Superior temporal gyrus (tissue), 1 donor: ENCODE results near the gene ETS2.

Experiments
- DNase-seq: peaks from one replicate; pipeline ENCODE4 v3.0.0-alpha.2; 2016; ENCODE audit errors: extremely low spot score

The ETS2 gene

DNA sequence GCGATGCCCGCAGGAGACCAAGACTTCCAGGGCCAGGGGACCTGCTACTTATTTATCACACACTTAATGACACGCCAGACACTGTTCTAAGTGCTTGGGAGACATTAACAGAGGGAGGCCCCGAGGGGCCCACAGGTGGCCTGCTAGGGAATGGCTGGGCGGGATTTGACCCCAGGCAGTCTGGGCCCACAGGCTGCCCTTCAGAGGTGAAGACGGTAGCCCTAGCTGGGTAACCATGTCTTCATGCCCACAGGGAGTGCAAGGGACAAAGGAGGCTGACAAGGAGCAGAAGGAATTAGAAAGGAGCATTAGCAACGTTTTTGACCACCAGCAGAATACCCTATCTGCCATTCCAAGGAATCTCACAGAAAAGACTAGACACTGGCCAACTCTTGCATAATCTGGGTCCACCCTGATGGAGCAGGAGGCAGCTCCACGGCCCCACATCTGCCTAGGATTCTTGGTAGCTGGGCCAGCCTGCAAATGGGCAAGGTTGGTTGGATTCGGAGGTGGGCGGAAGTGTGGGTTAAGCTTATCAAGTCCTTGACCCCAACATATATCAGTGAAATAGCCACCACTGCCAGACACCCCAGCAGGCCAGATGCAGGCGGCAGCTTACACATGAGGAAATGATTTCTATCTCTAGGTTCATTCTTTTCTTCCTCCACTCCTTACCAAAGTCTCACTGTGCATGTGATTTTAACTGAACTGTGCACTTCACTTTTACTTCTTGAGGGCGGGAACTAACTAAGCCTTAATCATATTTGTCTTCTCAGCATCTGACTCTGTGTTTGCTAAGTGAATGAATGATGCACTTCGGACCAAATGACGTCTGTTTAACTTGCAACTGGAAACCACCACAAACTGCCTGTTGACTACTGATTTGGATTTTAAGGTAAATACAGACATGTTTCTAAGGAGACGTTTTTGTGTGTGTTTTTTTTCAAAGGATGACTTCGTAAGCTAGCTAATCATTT, 3.4 kb upstream of the ETS2 start:
- DNase-seq = no peak

DNA sequence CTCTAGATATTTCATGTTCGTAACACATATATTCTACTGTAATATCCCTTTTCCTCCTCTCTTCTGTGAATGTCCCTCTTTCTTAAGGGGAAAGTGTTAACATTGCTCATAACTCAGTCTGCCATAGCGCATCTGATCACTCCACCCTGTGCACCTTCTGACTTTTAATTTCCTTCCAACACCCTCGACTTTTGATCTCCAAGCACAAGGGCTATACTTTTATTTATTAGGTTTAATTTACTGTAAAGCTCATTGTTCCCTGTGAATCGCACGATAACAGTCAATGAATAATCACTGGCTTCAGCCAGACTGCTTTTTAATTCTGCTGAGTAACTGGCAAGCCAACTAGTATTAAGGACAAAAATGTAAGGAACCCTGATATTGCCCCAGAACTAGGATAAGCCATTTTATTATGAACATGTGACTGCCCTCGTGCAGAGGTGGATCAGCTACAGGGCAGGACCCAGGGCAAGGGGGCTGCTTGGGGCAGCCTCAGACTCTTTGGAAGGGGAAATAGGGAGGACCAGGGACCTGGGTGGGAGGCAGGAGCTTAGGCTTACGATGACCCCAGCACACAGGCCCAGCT, 2.6 kb upstream of the ETS2 start:
- DNase-seq = no peak

DNA sequence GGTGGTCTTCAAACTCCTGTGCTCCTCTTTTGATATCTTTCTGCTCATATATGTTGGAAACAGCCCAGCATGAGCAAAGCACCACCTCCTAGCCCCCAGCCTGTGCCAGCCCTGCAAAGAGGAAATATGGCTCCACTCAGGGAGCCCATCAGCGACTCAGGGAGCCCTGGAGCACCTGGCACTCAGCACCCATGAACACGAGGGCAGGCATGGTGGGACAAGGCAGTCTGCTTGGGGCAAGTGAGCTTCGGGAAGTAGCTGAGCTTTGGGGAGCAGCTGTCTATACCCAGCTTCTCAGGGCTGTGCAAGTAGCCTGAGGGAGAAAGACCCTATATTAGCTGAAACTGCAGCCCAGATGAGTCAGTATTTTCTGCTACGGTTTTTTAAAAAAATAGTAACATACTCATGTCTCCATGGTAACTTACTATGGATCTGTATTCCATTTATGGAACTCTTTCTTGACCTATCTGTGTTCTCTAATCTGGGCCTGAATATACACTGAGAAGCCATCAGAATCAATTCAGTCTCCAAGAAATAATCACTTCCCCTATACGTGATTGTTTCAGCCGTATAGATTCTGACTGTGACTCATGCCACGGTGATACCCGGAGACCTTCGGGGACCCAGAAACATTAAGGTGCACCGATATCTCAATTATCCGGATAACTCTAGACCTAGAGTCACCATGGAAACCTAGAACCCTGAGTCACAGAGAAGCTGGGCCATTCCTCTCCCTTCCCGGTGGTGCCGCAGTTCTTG, 1.5 kb upstream of the ETS2 start:
- DNase-seq = peak; percentile 38

DNA sequence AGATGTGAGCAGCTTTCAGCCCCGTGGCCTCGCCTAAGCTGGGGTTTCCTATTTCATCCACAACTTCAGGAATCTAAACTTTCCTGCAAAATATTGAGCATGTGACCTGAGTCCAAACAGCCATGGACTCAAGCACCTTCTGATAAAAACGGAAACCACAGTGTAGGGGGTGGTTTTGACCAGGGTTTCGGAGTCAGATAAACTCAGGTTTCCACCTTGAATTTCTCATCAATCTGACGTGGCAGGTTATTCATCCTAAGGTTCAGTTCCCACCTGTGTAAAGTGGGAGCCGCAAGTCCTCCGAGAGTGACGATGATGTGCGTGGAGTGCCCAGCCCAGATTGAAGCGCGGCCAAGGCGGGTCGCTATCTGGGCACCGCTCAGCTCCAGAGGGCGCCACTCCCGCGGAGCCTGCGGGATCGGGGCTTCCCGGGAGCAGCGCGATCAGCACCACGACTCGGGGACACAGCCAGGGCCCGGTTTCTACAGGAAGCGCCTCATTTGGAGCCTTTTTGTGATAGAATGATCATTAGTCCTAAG, 871 bp upstream of the ETS2 start:
- DNase-seq = peak; percentile 58

DNA sequence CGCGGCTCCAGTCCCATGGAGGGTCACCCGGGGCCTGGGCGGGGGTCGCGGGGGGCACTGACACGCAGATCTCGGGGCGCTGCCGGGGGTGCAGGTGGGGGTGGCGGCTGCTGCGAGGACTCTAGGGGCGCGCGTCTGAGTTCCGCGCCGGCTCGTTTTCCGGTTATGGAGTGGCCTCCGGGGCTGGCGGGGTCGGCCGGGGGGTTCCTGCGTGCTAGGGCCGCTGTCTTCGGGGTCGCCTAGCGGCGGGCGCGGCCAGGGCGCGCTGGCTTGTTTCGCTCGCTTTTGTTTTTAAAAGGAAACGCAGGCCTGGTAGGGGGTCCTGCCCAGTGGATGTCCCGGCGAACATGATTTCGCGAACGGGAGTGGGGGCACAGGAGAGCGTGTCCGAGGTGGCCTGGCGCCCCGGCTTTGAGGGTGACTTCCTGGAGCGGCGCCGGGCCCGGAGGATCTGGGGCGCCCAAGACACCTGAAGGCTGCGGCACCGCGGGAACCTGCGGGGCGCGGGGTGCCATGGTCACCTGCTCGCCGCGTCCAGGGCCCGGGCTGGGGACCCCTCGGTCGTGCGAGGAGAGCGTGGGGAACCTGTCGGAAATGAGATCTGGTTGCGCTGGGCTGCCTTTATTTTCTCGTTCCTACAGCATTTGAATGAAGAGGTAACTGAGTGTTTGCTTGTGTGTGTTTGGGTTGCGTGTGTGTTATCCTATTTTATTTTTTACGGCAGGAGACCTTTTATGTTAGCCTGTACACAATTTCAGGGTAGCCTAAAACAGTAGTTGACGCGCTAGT, 618 bp downstream of the ETS2 start:
- no peak for DNase-seq

DNA sequence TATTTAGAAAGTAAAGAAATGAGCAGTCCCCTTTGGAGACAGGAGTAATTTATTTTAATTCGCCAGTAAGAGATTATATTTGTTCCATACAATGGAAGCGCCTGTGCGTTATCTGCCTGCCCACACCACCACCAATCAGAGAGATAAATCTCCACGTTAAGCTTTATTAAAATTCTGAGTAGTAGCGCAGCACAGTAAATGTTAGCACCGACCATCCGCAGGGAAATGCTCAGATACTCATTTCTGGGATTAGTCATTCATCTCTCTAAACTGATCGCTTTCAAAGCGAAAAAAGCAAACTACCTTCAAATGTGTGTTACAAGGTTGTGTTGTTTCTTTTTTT, 1.2 kb downstream of the ETS2 start:
- DNase-seq = no peak

DNA sequence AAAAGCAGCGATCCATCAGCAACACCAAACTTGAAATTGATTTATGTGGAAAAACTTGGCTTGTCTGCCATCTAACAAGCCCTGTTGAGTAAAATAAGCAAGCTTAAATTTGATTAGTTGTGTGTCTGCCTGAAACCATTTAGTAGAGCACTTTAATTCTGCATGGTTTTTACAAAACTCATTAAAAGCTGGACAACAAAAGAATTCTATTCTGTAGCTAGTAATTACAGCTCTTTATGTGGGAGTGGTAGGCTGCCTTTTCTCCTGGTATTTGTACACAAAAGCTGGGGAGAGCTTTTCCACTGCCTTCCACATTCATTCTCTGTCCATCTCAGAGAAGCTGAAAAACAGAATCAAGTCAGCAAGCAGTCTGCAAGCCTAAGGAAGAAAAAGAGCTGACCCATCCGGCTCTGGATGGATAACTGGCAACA, 1.7 kb downstream of the ETS2 start:
- peak; percentile 49 for DNase-seq

DNA sequence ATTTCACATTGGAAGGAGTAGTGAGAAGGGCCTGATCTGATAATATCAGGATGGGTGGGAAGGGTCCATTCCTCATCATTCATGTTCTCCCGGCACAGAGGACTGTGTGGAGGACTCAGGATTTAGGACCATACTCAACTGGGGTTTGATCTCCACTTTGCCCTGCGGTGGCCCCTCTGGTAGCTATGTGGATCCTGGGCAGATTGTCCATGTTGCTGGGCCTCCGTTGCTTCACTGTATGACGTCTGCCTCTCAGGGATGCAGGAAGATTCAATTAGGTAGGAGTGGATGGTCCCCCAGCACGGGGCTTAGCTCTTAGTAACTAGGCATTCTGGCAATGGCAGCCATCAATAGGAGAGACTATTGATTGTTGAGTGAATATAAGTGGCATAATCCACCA, 2.3 kb downstream of the ETS2 start:
- no peak for DNase-seq

DNA sequence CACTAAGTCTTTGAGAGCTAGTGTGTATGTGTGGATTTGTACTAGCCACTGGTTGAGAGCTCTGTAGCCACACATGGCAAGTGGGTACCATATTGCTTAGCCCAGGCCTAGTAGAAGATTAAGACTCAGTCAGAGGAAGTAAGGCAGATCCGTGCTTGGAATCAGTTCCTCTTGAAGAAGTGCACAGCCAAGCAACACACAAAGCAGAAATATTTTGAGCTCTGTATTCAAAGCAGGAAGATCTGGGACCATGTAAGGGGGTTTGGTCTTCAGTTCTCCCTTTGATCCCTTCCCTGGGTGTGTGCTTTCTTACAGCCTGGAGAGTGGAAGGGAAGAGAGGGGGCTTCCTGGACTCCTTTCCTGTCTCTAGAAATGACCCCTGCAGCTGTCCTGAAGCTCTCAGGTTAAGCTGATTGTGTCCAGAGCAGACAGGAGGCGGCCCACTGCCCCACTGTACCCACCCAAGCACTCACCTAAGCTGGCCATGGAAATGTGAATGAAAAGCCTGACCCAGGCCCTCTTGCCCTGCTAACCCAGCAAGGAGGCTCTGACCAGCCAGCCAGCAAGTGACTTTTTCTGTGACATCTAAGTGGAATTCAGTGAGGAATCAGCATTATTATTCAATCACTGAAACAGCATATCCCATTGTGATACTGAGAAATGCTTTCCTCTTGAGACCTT, 3.6 kb downstream of the ETS2 start:
- DNase-seq = peak; percentile 24

DNA sequence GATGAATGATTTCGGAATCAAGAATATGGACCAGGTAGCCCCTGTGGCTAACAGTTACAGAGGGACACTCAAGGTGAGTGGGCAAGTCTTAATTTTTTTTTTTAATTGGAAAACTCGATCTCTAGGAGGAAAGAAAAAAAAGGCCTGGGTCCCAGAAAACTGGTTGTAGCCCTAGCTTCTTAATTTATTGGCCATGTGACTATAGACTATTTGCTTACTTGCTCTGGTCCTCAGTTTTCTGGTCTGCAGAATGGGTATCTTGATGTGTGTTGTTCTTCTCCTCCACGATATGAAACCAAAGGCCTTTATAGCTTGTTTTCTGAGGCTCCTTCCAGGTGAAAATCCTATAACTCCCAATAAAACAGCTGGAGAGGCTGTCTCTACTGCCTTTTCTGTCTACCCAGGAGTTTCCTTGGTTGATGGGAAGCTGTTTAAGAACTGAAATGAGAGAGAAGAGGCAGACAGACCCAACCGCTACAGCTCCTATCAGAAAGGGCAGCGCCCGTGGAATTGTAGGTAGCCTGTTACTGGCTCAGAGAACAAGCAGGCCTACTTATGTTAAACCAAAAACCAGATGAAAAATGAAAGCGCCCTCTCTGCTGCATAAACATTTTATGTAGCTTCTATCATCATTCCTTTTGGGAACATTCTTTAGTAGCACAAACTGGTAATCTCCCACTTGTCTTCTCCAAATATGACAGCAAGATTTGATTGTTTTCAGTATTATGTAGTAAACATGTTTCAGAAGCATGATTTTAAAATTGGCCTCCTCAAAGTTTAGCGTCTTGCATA, 4.5 kb downstream of the ETS2 start:
- no peak for DNase-seq

DNA sequence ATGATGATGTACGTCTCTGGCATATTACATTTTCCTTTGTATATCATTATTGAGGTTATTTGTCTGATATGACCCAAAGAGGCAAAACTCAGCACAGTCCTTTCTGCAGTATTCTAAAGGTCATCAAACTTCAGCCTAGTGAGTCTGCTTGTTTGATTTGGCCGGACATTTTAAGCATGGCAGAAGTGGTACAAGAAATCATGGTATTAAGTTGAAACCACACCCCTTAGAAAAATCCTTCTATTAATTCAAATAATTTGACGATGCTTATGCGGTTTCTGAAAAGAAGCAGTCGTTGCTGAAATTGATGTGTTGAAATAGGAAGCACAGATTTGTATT, 5.1 kb downstream of the ETS2 start:
- DNase-seq = no peak

DNA sequence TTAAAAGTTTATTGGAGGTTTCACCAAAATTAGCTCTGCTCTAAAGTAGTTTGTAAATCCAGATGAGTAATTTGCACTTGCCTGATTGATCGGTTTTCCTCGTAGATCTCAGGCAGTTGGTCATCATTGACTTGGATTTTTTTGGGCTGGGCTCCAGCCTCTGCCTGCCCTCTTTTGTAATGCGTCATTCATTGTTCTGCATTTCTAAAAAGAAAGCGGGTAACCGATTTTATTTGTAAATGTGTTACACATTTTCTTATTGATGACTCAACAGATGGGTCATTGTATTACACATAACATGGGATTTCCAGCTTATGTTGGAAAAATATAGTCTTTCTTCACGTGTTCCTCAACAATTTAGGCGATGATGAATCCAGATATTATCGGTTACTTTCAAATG, 5.5 kb downstream of the ETS2 start:
- no peak for DNase-seq

DNA sequence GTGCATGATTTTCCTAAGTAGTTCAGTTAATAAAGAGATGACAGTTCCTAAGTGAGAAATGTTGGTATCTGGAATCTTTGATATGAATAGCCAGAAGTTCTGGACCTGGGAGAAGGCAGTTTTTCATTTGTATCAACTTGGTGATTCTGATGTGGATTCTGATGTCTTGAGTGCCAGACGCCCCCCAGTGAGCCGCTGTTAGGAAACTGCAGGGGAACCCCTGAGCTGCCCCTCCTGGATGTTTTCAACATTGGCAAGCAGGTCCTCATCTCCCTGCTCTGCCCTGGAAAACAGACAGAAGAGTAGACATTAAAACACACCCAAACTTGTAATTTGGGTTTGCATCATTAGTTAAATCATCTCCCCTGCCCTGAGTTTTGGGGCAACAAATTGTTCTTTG, 7.4 kb downstream of the ETS2 start:
- DNase-seq = no peak

DNA sequence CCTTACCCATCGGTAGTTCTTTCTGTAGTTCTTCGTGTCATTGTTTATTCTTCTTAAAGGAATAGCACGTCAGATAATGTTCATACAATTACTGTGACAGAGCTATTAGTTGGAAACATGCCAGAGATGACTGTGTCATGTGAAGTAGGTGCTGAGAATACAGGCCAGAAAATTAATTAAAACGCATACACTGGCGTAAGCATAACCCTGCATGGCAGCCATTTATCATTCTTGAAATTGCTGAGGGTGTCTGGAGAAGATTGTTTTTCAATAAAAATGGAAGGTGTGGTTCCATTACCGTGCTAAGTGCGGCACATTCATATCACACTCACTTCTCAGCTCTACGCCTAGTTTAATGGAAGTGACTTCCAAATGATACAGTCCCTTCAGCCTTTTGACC, 7.8 kb downstream of the ETS2 start:
- no peak for DNase-seq

DNA sequence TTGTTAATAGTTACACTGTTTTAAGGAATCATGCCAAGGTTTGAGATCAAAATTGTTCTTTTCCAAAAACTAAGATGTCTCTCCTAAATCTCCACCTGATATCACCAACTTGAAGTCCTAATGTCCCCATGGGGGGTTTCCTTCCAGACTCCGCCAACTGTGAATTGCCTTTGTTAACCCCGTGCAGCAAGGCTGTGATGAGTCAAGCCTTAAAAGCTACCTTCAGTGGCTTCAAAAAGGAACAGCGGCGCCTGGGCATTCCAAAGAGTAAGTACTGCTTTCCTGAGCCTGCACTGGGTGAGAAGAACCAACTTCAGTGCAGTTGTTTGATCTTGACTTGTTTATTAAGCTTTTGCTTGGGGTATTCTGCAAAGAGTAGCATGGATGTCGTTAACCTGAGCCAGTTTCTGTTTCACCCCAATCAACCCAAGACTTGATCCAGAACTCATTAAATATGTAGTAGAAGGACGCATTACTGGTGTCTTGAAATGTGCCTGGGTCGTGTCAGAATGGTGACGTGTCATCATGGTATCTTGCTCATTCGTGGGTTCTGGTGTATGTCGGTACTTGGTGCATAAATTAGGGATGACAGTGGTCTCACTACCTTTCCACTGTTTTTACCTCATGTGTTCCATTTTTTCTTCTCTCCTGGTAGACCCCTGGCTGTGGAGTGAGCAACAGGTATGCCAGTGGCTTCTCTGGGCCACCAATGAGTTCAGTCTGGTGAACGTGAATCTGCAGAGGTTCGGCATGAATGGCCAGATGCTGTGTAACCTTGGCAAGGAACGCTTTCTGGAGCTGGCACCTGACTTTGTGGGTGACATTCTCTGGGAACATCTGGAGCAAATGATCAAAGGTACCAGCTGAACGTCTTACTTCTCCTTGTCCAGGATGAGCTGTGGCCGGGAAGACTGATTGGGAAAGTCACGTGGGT, 8.7 kb downstream of the ETS2 start:
- no peak for DNase-seq

DNA sequence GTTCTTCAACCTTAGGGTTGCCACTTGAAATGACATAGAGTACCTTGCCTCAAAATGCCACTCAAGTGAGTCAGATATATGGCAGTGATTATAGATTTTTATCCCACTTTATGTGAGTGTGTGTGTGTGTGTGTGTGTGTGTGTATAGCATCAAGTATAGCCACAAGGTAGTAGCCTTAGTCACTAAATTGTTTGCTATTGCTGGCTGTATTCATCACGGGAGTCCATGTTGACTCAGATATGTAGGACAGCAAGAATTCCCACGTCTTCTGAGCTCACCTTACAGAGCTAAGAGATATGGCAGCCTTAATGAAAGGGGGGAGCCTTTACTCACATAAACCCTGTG, 9.3 kb downstream of the ETS2 start:
- no peak for DNase-seq

DNA sequence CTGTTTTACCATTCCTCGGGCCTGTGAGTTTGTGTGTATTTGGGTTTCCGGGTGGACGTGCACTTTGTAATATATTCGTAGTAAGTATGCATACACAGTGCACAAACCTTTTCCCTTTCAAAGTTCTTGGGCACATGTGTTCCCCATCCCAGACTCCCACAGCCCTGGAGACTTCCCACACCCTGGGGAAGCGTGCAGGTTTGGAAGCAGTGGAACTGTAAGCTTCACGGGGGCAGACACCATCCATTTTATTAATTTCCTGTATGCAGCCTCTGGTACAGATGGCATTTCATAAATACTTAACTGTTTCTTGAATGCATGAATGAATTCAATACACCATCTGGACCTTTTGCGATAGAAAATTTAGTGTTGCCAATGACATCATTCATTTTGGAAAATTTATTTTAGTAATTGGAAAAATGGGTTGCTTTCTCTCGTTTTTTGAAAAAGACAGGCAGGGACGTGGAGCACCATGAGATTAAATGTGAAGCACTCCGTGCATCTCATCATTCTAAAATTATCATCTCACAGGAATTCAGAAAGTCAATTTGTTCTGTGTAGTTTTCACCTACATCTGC, 10.8 kb downstream of the ETS2 start:
- DNase-seq = peak; percentile 20

DNA sequence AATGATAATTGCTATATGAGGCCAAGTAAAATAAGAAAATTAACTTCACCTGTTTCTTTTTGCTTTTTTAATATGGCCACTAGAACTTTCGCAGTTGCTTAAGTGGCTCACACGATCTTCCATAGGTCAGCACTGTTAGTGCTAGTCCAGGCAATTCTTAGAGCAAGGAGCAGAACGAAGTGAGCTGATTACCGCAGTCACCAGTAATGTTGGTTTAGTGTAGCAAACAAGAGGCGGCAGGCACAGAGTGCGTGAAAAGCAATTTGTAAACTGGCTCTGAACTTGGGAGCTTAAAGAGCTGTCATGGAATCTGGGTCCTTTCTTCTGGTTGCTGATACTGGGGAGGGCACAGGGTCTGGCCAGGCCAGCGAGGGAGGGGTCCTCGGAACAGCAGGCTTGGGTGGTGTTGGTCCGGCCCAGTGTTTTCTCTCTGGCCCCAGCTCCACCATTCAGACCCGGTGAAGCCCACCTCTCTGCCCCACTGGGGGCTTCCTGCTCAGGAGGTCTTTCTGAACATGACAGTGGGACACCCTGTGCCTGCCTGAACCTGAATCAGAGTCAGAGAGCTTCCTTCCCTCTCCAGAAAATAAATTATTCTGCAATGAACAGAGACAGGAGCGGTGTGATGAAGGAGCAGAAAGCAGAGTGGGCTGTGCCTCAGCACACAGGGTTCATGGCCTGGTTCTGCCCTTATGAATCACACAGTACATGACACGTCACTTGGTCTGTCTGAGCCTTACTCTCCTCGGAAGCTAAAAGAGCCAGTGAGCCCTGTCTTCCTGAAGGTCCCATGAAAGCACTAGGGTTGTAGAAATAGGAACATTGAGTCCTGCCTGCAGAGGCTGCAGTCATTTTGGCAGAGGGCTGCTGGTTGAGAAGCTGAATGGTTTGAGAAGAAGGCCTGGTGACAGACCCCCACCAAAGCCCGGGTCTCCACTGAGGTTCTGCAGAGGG, 11.9 kb downstream of the ETS2 start:
- no peak for DNase-seq
